Subcutaneous preadipocyte (primary cell): ENCODE results near the gene MRPL46. TPM values are rescaled to one million over a fixed set of nuclear protein-coding genes. Genes with fewer than 3 reads are reported as not detected.

Experiments
- total RNA-seq: library from RNA; depleted of rRNA; stranded (reverse); fragments of >200 nt; gene quantifications from 2 replicates; pipeline ENCODE4 v1.2.3, GENCODE V29; 2012

The MRPL46 gene
- 12.9 and 15.2 TPM in 2 replicates for total RNA-seq

DNA sequence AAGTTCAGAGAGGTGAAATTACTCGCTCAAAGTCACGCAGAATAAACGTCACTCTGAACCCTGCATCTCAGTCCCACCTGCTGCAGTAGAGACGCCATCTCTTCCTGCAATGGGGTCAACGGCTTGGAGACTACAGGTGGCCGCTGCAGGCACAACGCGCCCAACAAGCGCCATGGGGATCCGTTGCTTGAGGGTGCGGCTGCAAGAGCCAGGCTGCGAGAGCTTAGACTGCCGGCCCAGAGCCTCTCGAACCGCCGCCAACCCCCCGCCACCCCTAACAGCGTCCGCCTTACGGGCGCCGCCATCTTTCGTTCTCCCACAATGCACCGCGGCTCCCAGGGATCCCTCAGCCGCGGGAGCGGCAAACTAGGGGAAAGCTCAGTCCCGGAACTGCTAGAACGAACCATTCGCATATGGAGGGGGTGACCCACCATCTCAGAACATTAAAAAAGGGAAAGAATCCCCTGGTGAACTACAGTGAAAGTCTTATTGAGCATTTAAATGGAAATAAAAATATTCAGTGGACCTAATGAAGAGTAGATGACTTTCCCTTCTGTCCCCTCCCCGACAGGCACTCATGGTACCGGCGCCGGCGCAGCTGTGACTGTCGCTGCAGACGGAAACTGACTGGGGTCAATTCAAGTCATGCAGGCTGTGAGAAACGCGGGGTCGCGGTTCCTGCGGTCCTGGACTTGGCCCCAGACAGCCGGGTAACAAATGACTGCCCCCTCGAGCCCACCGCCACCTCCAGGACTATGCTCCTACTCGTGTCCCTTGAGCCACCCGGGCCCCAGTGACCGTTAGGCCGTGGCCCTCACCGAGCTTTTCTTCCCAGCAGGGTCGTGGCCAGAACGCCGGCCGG, at the start of gene MRPL46, which contains the start of gene MRPS11:
Gene MRPL46 (minus strand): TSS at position 316 of the 862 bp plus-strand sequence. CDS start 11 bp downstream, at position 305.
Gene MRPS11 (plus strand): TSS at position 636 of the 862 bp plus-strand sequence. CDS start 10 bp downstream, at position 646.

Other genes with a start within 250 kb of the MRPL46 start
- not detected in 2 replicates for gene NTRK3, start 210.6 kb downstream of the MRPL46 start, total RNA-seq
- gene MRPS11, start 320 bp upstream of the MRPL46 start, total RNA-seq: 26.5 and 29.5 TPM in 2 replicates
- 7.0 and 9.0 TPM in 2 replicates for gene DET1, start 79.3 kb upstream of the MRPL46 start, total RNA-seq
- gene AEN, start 154.0 kb upstream of the MRPL46 start, total RNA-seq: 36.7 and 62.2 TPM in 2 replicates
- 2.2 and 4.8 TPM in 2 replicates for gene ISG20, start 171.6 kb upstream of the MRPL46 start, total RNA-seq